Chondrocyte (in vitro differentiated cells): ENCODE measurements around the gene CAP2. TPM values are rescaled to one million over a fixed set of nuclear protein-coding genes. Genes with fewer than 3 reads are reported as not detected.

Experiments used
- DNase-seq: peaks from one replicate; pipeline ENCODE4 v3.0.0; 2021; ENCODE audit warnings: mixed read lengths, low spot score
- H3K27ac Mint-ChIP-seq: one replicate; pipeline ENCODE4 v1.8.0; 2021; ENCODE audit warnings: mild to moderate bottlenecking, moderate library complexity, mixed read lengths; ENCODE audit not compliant: unreplicated experiment
- H3K27me3 Mint-ChIP-seq: 2 replicates; pipeline ENCODE4 v1.8.0; 2021; ENCODE audit warnings: low read depth, mixed read lengths
- H3K36me3 Mint-ChIP-seq: 2 replicates; pipeline ENCODE4 v1.8.0; 2021; ENCODE audit warnings: low read depth, mixed read lengths
- H3K4me1 Mint-ChIP-seq: 2 replicates; pipeline ENCODE4 v1.8.0; 2021; ENCODE audit warnings: low read depth, mild to moderate bottlenecking, mixed read lengths
- H3K4me3 Mint-ChIP-seq: one replicate; pipeline ENCODE4 v1.8.0; 2021; ENCODE audit warnings: mild to moderate bottlenecking, moderate library complexity, mixed read lengths; ENCODE audit not compliant: unreplicated experiment
- H3K9me3 Mint-ChIP-seq: 2 replicates; pipeline ENCODE4 v1.8.0; 2021; ENCODE audit warnings: low read depth, mixed read lengths
- total RNA-seq: library from RNA; stranded (reverse); gene quantifications from 3 replicates; pipeline ENCODE4 v1.2.1, GENCODE V29; 2021
- TF ChIP-seq, protein P1 (sequence below): fragments of 200-600 bp; sonication (generic); IDR thresholded peaks from 2 replicates; pipeline ENCODE4 v1.5.0; 2021; ENCODE audit warnings: antibody characterized with exemption, mild to moderate bottlenecking, moderate library complexity

CAP2 gene
- total RNA-seq, 1 donor from 2014 or later: 90.4 TPM

DNA sequence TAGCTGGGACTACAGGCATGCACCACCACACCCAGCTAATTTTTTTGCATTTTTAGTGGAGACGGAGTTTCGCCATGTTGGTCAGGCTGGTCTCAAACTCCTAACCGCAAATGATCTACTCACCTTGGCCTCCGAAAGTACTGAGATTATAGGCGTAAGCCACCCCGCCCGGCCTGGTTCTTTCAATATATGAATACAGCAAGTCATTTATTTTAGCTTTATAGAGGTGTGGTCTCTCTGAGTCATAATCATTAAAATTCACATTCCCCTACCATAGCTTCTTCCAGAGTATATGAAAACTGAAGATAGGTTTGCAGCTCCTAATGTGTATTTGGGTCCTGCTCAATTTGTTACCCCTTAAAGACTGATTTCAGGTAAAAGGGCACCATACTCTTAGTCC is 118.2 kb downstream of the CAP2 start:
- Mint-ChIP-seq H3K4me1 (peaks cover 13% of the 10 kb centered on the region), H3K27ac (no peak overlapping the region), H3K27me3 (no peaks in the 10 kb centered on the region), H3K9me3 (no peaks in the 10 kb centered on the region), H3K4me3 (no peak overlapping the region), H3K36me3 (peaks cover 42% of the 10 kb centered on the region)
- TF ChIP-seq, protein P1, sequence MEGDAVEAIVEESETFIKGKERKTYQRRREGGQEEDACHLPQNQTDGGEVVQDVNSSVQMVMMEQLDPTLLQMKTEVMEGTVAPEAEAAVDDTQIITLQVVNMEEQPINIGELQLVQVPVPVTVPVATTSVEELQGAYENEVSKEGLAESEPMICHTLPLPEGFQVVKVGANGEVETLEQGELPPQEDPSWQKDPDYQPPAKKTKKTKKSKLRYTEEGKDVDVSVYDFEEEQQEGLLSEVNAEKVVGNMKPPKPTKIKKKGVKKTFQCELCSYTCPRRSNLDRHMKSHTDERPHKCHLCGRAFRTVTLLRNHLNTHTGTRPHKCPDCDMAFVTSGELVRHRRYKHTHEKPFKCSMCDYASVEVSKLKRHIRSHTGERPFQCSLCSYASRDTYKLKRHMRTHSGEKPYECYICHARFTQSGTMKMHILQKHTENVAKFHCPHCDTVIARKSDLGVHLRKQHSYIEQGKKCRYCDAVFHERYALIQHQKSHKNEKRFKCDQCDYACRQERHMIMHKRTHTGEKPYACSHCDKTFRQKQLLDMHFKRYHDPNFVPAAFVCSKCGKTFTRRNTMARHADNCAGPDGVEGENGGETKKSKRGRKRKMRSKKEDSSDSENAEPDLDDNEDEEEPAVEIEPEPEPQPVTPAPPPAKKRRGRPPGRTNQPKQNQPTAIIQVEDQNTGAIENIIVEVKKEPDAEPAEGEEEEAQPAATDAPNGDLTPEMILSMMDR: no peak
- no peak for DNase-seq

DNA sequence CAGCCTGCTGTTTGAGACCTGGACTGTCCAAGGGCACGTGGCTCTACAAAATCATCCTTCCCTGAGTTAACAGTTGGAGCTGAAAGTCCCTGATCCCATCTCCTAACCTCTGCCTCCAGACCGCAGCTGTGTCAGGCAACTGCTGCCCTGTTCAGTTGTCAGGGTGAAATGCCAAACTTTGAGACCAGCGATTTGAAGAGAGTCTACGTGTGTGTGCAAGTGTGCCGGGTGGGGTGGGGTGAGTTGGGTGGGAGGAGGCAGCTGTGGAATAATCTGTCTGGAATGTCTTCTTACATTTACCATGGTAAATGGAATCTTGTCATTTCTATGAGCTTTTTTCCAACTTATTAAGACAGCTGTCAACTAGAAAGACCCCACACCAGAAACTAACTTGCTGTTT is 125.7 kb downstream of the CAP2 start:
- Mint-ChIP-seq H3K4me3 (no peak overlapping the region), H3K36me3 (peaks cover 30% of the 10 kb centered on the region), H3K4me1 (peaks cover 28% of the 10 kb centered on the region), H3K27ac (peak overlapping the region; percentile 84), H3K27me3 (no peaks in the 10 kb centered on the region), H3K9me3 (no peaks in the 10 kb centered on the region)
- no peak for DNase-seq
- TF ChIP-seq, protein P1: no peak

GRCh38 chr6:17525637-17526036 is 132.2 kb downstream of the CAP2 start:
- no peak for DNase-seq
- Mint-ChIP-seq H3K9me3 (peaks cover 3% of the 10 kb centered on the region), H3K4me1 (peaks cover 4% of the 10 kb centered on the region), H3K27ac (no peak overlapping the region), H3K4me3 (no peak overlapping the region), H3K27me3 (no peaks in the 10 kb centered on the region), H3K36me3 (peaks cover 27% of the 10 kb centered on the region)
- TF ChIP-seq, protein P1: no peak

DNA sequence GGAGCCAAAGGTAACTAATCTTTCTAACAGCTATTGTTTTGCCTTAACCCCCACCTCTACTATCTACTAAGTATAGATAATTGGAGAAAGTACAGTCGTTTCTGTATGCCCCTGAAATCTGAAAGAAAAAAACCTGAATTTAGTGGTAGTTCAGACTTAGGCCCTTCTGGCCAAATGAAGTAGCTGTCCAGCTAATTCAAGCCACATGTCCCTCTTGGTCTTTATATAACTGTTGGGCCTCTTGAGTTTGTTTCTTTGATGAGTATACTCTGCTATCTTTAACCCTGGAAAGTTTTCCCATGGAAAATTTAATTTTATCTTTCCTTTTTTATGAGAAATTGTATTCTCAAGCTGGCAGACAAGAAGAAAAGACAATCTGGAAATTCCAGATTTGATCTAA is 133.7 kb downstream of the CAP2 start:
- no peak for DNase-seq
- H3K27me3 Mint-ChIP-seq: no peaks in the 10 kb centered on the region
- TF ChIP-seq, protein P1: no peak
- peaks cover 3% of the 10 kb centered on the region for H3K9me3 Mint-ChIP-seq
- H3K27ac Mint-ChIP-seq: no peak overlapping the region
- peaks cover 30% of the 10 kb centered on the region for H3K36me3 Mint-ChIP-seq
- H3K4me3 Mint-ChIP-seq: no peak overlapping the region
- peaks cover 4% of the 10 kb centered on the region for H3K4me1 Mint-ChIP-seq

DNA sequence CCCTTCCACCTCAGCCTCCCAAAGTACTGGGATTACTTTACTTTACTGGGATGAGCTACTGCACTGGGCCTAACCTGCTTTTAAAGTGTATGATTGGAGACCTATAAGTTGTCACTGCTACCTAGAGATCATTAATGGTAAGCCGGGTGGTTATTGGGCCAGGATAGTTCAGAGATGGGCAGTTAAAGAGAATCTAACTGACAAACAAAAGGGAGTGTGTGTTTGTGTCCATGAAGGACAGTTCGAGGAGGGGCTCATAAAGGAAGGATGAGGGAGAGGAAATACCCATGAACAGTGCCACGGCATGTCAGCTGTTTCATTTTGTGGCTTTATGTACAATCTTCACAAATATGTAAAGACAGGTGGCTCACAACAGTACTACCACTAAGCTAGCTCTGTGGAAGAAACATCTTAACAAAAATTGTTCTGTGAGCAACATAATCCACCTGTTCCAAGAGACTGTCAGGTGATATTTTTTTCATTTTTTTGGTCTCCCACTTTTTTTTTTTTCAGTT is 137.0 kb downstream of the CAP2 start:
- H3K4me3 Mint-ChIP-seq: no peak overlapping the region
- H3K9me3 Mint-ChIP-seq: peaks cover 2% of the 10 kb centered on the region
- no peak overlapping the region for H3K27ac Mint-ChIP-seq
- H3K27me3 Mint-ChIP-seq: no peaks in the 10 kb centered on the region
- TF ChIP-seq, protein P1: no peak
- peaks cover 24% of the 10 kb centered on the region for H3K36me3 Mint-ChIP-seq
- DNase-seq: no peak
- H3K4me1 Mint-ChIP-seq: peaks cover 4% of the 10 kb centered on the region
